ENCODE data around the gene ABHD5. TPM values are rescaled to one million over a fixed set of nuclear protein-coding genes. Genes with fewer than 3 reads are reported as not detected.

ABHD5 gene
- polyA plus RNA-seq, 4 donors: 20.4 to 26.4 (median 22.2) TPM

- DNase-seq (ENCODE audit: low read depth in 4 of 4, low spot score in 3 of 4): no peak
Measured at GRCh38 chr3:43773273-43774094, 82.7 kb downstream of the ABHD5 start.

- DNase-seq (ENCODE audit: low read depth in 4 of 4, low spot score in 3 of 4): no peak
Measured at GRCh38 chr3:43774799-43775198, 84.1 kb downstream of the ABHD5 start.

DNA sequence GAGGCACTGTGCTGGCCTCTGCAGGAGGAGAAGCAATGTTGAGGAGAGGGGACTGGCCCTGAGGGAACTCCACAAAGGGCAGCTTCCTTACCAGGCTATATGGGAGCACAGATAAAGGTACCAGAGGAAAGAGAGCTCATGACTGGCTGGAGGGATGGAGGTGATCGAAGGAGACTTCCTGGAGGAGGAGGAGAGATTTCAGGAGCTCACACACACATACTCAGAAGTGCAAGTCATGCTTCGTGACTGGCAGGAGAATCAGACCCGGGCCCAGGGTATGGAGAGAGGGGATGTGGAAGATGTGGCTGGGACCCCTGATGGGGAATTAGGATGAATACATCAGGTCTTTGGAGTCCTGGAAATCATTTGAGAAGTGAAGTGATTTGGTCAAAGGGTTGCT lies 85.4 kb downstream of the ABHD5 start:
- DNase-seq (ENCODE audit: low read depth in 4 of 4, low spot score in 3 of 4): no peak

DNA sequence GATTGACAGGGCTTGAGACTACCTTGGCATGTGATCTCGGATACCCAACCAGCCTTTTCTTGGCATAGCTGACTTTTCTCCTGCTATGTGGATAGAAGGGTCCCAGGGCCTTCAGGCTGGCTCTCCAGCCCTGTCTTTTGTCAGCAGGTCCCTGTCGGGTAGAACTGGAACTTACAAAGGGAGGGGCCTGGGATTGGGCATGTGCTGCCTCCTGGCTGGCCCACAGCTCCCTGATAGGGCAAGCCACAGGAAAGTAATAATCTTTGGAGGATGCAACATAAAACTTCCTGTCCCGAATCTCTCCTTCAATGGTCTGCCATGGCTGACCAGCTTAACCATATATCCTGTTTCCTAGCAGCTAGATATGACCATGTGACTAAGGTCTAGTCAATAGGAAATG lies 89.1 kb downstream of the ABHD5 start:
- DNase-seq (ENCODE audit: low read depth in 4 of 4, low spot score in 3 of 4): no peak

GRCh38 chr3:43782541-43782940 lies 91.8 kb downstream of the ABHD5 start:
- DNase-seq (ENCODE audit: low read depth in 4 of 4, low spot score in 3 of 4): no peak

Other genes with a start within 250 kb of the ABHD5 start
- gene ANO10, start 68.9 kb upstream of the ABHD5 start, polyA plus RNA-seq (ENCODE audit: insufficient read length in 4 of 4): 10 to 100 TPM; 37.5 to 50.5 (median 41.3) TPM